Activated T-cell treated with anti-CD3 and anti-CD28 coated beads, Interleukin-2, amount 50 U/mL, for 72 hours (primary cell): ENCODE measurements around the gene DMD. TPM values are rescaled to one million over a fixed set of nuclear protein-coding genes. Genes with fewer than 3 reads are reported as not detected.

ENCODE experiments used
- ATAC-seq, 2 donors: fragments of 150-1000 bp; cut with Tn5 transposase; replicated peaks in 1 of 2; 2 replicates each; pipeline ENCODE4 v1.10.0; 2021; ENCODE audit warnings: moderate library complexity in 2 of 2, mild to moderate bottlenecking in 1 of 2
- DNase-seq, 2 donors: peaks; one replicate each; pipeline ENCODE4 v3.0.0; 2021 to 2022; ENCODE audit warnings: mixed read lengths in 1 of 2
- H3K27ac Mint-ChIP-seq: one replicate; pipeline ENCODE4 v1.8.0; 2022; ENCODE audit warnings: mild to moderate bottlenecking, moderate library complexity, mixed read lengths
- H3K27me3 Mint-ChIP-seq: one replicate; pipeline ENCODE4 v1.8.0; 2022; ENCODE audit warnings: low read depth, mixed read lengths
- H3K36me3 Mint-ChIP-seq, 2 donors: one replicate each; pipeline ENCODE4 v1.8.0; 2022; ENCODE audit warnings: mixed read lengths in 2 of 2, mild to moderate bottlenecking in 1 of 2; ENCODE audit not compliant: insufficient read depth in 2 of 2
- H3K4me1 Mint-ChIP-seq: one replicate; pipeline ENCODE4 v1.8.0; 2022; ENCODE audit warnings: low read depth, mixed read lengths
- H3K4me3 Mint-ChIP-seq, 2 donors: one replicate each; pipeline ENCODE4 v1.8.0; 2022; ENCODE audit warnings: mild to moderate bottlenecking in 2 of 2, mixed read lengths in 2 of 2, moderate library complexity in 2 of 2
- H3K9me3 Mint-ChIP-seq, 2 donors: one replicate each; pipeline ENCODE4 v1.8.0; 2022; ENCODE audit warnings: mixed read lengths in 2 of 2
- total RNA-seq, 2 donors: library from RNA; stranded (reverse); gene quantifications; one replicate each; pipeline ENCODE4 v1.2.3, GENCODE V29; 2022

DMD gene
- total RNA-seq, 2 donors from 2014 or later, result 2.9 to 4.6 TPM

DNA sequence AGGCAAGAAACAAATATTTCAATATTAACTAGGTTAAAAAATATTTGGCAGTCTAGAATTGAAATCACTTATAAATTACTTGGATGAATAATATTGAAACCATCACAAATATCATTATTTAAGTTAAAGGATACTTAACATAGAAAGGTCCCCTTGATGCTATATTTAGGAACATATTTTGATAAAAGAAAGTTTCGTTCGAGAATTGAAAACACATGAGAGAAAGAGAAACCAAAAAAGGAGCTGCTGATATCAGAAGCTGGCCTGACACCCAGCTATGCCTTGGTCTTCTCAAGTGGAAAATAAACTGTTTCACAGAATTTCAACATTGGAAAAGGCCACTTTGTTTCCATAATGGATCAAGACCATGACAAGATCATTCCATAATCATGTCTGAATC lies 762.4 kb downstream of the DMD start:
- ATAC-seq (no peak), DNase-seq (no peak)
- Mint-ChIP-seq H3K36me3 (peaks cover 0 to 2% of the 10 kb centered on the region in 2 donors), H3K27me3 (no peaks in the 10 kb centered on the region), H3K9me3 (peaks cover 2 to 4% of the 10 kb centered on the region in 2 donors), H3K27ac (no peak overlapping the region), H3K4me1 (peaks cover 22% of the 10 kb centered on the region), H3K4me3 (peak overlapping the region in 1 of 2 donors; percentile 44)

DNA sequence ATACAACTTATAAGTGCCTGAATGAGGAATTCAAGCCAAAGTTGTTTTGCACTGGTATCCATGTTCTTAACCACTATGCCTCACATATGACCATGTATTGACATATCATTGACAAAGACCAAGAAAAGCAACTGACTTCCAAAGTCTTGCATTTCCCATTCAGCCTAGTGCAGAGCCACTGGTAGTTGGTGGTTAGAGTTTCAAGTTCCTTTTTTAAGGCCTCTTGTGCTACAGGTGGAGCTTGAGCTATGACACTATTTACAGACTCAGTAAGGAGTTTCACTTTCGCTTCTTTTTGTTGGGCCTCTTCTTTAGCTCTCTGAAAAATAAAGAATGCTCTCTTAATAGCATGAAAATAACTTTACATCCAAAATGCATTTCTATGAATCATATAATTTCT lies 763.0 kb downstream of the DMD start:
- H3K36me3 Mint-ChIP-seq, result peaks cover 0 to 2% of the 10 kb centered on the region in 2 donors
- peaks cover 3 to 4% of the 10 kb centered on the region in 2 donors for H3K9me3 Mint-ChIP-seq
- DNase-seq (peak in 1 of 2 donors; percentile 1), ATAC-seq (peak; percentile 86 to 89)
- no peak overlapping the region for H3K4me3 Mint-ChIP-seq
- no peak overlapping the region for H3K27ac Mint-ChIP-seq
- peaks cover 22% of the 10 kb centered on the region for H3K4me1 Mint-ChIP-seq
- H3K27me3 Mint-ChIP-seq, result no peaks in the 10 kb centered on the region

DNA sequence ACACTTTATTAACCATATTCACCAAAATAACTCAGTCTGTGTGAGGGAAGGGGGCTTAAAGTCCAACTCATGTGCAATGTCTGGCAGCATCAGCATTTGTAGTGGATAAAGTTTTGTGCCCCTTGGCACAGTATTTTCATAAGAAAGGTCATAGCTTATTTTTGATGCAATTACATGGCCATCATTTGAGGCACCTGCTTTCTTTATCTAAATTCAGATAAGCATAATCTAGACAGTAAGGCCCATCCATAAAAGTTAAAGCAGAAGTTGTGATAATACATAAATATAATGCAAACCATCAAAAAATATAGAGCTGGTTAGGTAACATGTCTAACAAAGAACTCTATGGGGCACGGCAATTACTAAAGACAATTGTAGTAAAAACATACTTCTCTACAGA lies 763.7 kb downstream of the DMD start:
- H3K27ac Mint-ChIP-seq, result no peak overlapping the region
- no peak for ATAC-seq
- peaks cover 3% of the 10 kb centered on the region in 2 donors for H3K9me3 Mint-ChIP-seq
- no peaks in the 10 kb centered on the region for H3K27me3 Mint-ChIP-seq
- H3K36me3 Mint-ChIP-seq, result peaks cover 0 to 2% of the 10 kb centered on the region in 2 donors
- peaks cover 22% of the 10 kb centered on the region for H3K4me1 Mint-ChIP-seq
- DNase-seq, result no peak
- H3K4me3 Mint-ChIP-seq, result no peak overlapping the region

GRCh38 chrX:32443841-32444240 lies 767.5 kb downstream of the DMD start:
- no peaks in the 10 kb centered on the region for H3K36me3 Mint-ChIP-seq
- H3K27me3 Mint-ChIP-seq, result no peaks in the 10 kb centered on the region
- H3K4me3 Mint-ChIP-seq, result no peak overlapping the region
- H3K9me3 Mint-ChIP-seq, result peaks cover 0 to 2% of the 10 kb centered on the region in 2 donors
- no peak overlapping the region for H3K27ac Mint-ChIP-seq
- H3K4me1 Mint-ChIP-seq, result peaks cover 15% of the 10 kb centered on the region
- no peak for ATAC-seq
- DNase-seq, result no peak

DNA sequence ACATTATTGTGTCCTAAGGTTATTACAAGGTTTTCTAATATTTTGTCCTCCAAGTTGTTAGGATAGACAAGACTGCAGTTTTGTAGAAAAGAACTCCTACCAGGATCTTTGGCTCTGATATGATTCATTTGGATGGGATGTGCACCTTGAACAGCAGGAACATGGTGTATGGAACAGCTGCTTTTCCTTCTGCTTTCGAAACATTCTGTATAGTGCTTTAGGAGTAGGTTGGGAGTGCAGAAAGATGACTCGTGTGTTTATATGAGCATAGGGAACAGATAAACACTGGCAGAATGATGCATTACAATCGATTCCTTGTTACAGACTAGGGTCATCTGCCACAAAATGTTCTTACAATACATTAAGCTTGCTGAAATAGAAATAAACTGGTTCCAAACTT lies 790.1 kb downstream of the DMD start:
- DNase-seq (no peak), ATAC-seq (no peak)
- H3K27me3 Mint-ChIP-seq, result peaks cover 6% of the 10 kb centered on the region
- no peaks in the 10 kb centered on the region for H3K36me3 Mint-ChIP-seq
- H3K4me1 Mint-ChIP-seq, result no peaks in the 10 kb centered on the region
- H3K9me3 Mint-ChIP-seq, result no peaks in the 10 kb centered on the region
- no peak overlapping the region for H3K27ac Mint-ChIP-seq
- no peak overlapping the region for H3K4me3 Mint-ChIP-seq

GRCh38 chrX:32408389-32408788 lies 803.0 kb downstream of the DMD start:
- Mint-ChIP-seq H3K36me3 (no peaks in the 10 kb centered on the region), H3K9me3 (no peaks in the 10 kb centered on the region), H3K27me3 (no peaks in the 10 kb centered on the region), H3K4me3 (no peak overlapping the region), H3K27ac (no peak overlapping the region), H3K4me1 (no peaks in the 10 kb centered on the region)
- peak in 1 of 2 donors; percentile 0 for DNase-seq
- ATAC-seq, result no peak

- no peak overlapping the region for H3K4me3 Mint-ChIP-seq
- H3K36me3 Mint-ChIP-seq, result no peaks in the 10 kb centered on the region
Observed at GRCh38 chrX:32397562-32398216, 813.7 kb downstream of the DMD start.

GRCh38 chrX:32395878-32396277 lies 815.5 kb downstream of the DMD start:
- H3K4me1 Mint-ChIP-seq, result no peaks in the 10 kb centered on the region
- no peaks in the 10 kb centered on the region for H3K36me3 Mint-ChIP-seq
- H3K4me3 Mint-ChIP-seq, result no peak overlapping the region
- H3K27ac Mint-ChIP-seq, result no peak overlapping the region
- H3K27me3 Mint-ChIP-seq, result no peaks in the 10 kb centered on the region
- ATAC-seq, result no peak
- H3K9me3 Mint-ChIP-seq, result no peaks in the 10 kb centered on the region
- no peak for DNase-seq

More at GRCh38 chrX:32397562-32398216, 813.7 kb downstream of the DMD start:
- DNase-seq (no peak), ATAC-seq (no peak)
- no peaks in the 10 kb centered on the region for H3K9me3 Mint-ChIP-seq
- H3K27me3 Mint-ChIP-seq, result no peaks in the 10 kb centered on the region
- no peaks in the 10 kb centered on the region for H3K4me1 Mint-ChIP-seq
- no peak overlapping the region for H3K27ac Mint-ChIP-seq

GRCh38 chrX:32392655-32393054 lies 818.7 kb downstream of the DMD start:
- Mint-ChIP-seq H3K4me3 (no peak overlapping the region), H3K27me3 (no peaks in the 10 kb centered on the region), H3K27ac (no peak overlapping the region), H3K36me3 (no peaks in the 10 kb centered on the region), H3K4me1 (no peaks in the 10 kb centered on the region), H3K9me3 (no peaks in the 10 kb centered on the region)
- ATAC-seq (no peak), DNase-seq (no peak)

DNA sequence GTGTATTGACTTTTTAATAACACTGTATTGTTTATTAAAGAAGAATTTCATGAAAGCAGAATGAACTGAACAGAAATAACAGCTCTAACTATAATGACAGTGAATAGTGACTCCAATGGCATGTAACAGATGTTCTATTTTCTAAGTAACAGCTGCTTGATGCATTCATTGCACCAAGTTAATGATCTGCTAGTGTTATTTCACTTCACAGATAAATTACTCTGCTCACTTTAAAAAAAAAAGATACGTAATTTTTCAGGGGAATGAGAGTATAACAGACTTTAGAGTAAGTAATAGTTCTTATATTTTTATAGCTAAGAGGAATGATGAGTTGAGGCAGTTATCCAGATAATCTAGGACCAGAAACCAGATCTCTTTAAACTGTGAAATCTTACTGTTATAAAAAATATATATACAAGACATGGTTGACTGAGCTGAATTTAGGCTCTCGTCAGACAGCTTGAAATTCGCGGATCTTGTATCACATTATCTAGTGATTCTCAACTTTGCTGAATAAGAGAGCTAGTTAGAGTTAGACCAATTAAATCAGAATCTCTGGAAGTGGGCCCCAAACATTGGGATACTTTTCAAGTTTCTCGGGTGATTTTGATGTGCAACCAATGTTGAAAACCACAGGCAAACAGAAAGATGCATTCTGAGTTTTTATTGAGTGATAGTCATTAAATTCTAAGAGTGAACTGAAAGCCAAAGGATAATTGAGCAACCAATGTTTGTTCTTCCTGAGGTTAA lies 840.7 kb downstream of the DMD start:
- no peak for DNase-seq
- ATAC-seq, result no peak
- no peaks in the 10 kb centered on the region for H3K9me3 Mint-ChIP-seq
- no peaks in the 10 kb centered on the region for H3K36me3 Mint-ChIP-seq
- no peak overlapping the region for H3K27ac Mint-ChIP-seq
- H3K4me1 Mint-ChIP-seq, result no peaks in the 10 kb centered on the region
- no peaks in the 10 kb centered on the region for H3K27me3 Mint-ChIP-seq
- no peak overlapping the region for H3K4me3 Mint-ChIP-seq

- Mint-ChIP-seq H3K27ac (no peak overlapping the region), H3K27me3 (no peaks in the 10 kb centered on the region), H3K36me3 (no peaks in the 10 kb centered on the region), H3K9me3 (peaks cover 3 to 5% of the 10 kb centered on the region in 2 donors), H3K4me3 (no peak overlapping the region), H3K4me1 (no peaks in the 10 kb centered on the region)
- no peak for DNase-seq
- no peak for ATAC-seq
Observed at GRCh38 chrX:32293962-32294700, 917.2 kb downstream of the DMD start.

GRCh38 chrX:32289356-32289755 lies 922.0 kb downstream of the DMD start:
- Mint-ChIP-seq H3K27ac (no peak overlapping the region), H3K4me1 (no peaks in the 10 kb centered on the region)

GRCh38 chrX:32281853-32282252 lies 929.5 kb downstream of the DMD start:
- Mint-ChIP-seq H3K36me3 (no peaks in the 10 kb centered on the region), H3K4me3 (no peak overlapping the region), H3K9me3 (peaks cover 1 to 5% of the 10 kb centered on the region in 2 donors), H3K27me3 (peaks cover 6% of the 10 kb centered on the region), H3K27ac (no peak overlapping the region), H3K4me1 (no peaks in the 10 kb centered on the region)
- no peak for DNase-seq
- no peak for ATAC-seq

More at GRCh38 chrX:32289356-32289755, 922.0 kb downstream of the DMD start:
- Mint-ChIP-seq H3K36me3 (no peaks in the 10 kb centered on the region), H3K9me3 (peaks cover 2 to 3% of the 10 kb centered on the region in 2 donors), H3K27me3 (no peaks in the 10 kb centered on the region), H3K4me3 (no peak overlapping the region)
- no peak for DNase-seq
- no peak for ATAC-seq
